DND-41 (cell line): ENCODE data around the gene PLEKHG5.

Source experiments
- ATAC-seq: fragments of 200-7000 bp; cut with Tn5 transposase; 3 replicates; pipeline ENCODE4 v1.9.1; 2021; ENCODE audit warnings: low read depth; ENCODE audit not compliant: insufficient read depth
- DNase-seq: peaks from one replicate; pipeline ENCODE4 v3.0.0-alpha.2; 2020
- H2AFZ ChIP-seq: 2 replicates; pipeline ENCODE4 v1.6.0; 2012; ENCODE audit warnings: low read depth, low read length
- H3K27ac ChIP-seq: 2 replicates; pipeline ENCODE4 v1.5.1; 2012; ENCODE audit warnings: low read length, inconsistent platforms
- H3K27me3 ChIP-seq: fragments of 200-600 bp; sonication (generic); 2 replicates; pipeline ENCODE4 v1.6.0; 2012; ENCODE audit warnings: low read length, mild to moderate bottlenecking, inconsistent platforms; ENCODE audit not compliant: insufficient read depth, poor library complexity
- H3K36me3 ChIP-seq: 2 replicates; pipeline ENCODE4 v1.5.1; 2012; ENCODE audit warnings: low read length, inconsistent platforms; ENCODE audit not compliant: insufficient read depth
- H3K4me1 ChIP-seq: 2 replicates; pipeline ENCODE4 v1.5.1; 2012; ENCODE audit warnings: mild to moderate bottlenecking, low read length; ENCODE audit not compliant: insufficient read depth
- H3K4me2 ChIP-seq: 2 replicates; pipeline ENCODE4 v1.6.0; 2012; ENCODE audit warnings: mild to moderate bottlenecking, moderate library complexity, low read length, inconsistent platforms; ENCODE audit not compliant: insufficient read depth
- H3K4me3 ChIP-seq, 2 experiments: fragments of 200-600 bp in 1 of 2; shearing (Covaris generic) in 1 of 2; 2 replicates each; pipeline ENCODE4 v1.5.1; 2012 to 2016; ENCODE audit warnings: inconsistent platforms in 2 of 2, low read length in 2 of 2, mild to moderate bottlenecking in 2 of 2, low read depth in 1 of 2, moderate library complexity in 1 of 2
- H3K79me2 ChIP-seq: 2 replicates; pipeline ENCODE4 v1.6.0; 2012; ENCODE audit warnings: low read length, inconsistent platforms; ENCODE audit not compliant: insufficient read depth
- H3K9ac ChIP-seq: 2 replicates; pipeline ENCODE4 v1.6.0; 2012; ENCODE audit warnings: low read depth, mild to moderate bottlenecking, inconsistent platforms, low read length, moderate library complexity
- H3K9me3 ChIP-seq: 2 replicates; pipeline ENCODE4 v1.5.1; 2012; ENCODE audit warnings: low read length, moderate library complexity, mild to moderate bottlenecking, inconsistent platforms; ENCODE audit not compliant: insufficient read depth, severe bottlenecking
- H4K20me1 ChIP-seq: 2 replicates; pipeline ENCODE4 v1.6.0; 2012; ENCODE audit warnings: low read length; ENCODE audit not compliant: insufficient read depth
- CTCF ChIP-seq: IDR thresholded peaks from 2 replicates; pipeline ENCODE4 v1.5.1; 2012; ENCODE audit warnings: borderline replicate concordance, low read length, moderate library complexity, mild to moderate bottlenecking; ENCODE audit not compliant: poor library complexity, severe bottlenecking; ENCODE audit errors: extremely low read depth
- EZH2 ChIP-seq: IDR thresholded peaks from 3 replicates; pipeline ENCODE4 v1.6.1; 2012; ENCODE audit warnings: borderline replicate concordance, low read depth, mild to moderate bottlenecking, moderate library complexity, low read length, inconsistent platforms; ENCODE audit not compliant: severe bottlenecking

Gene PLEKHG5

GRCh38 chr1:6450005-6450450 is 41.4 kb downstream of the PLEKHG5 start:
- H3K4me3 ChIP-seq: no peak overlapping the region
- ATAC-seq (0 out of 3 replicates have a peak, but pooled peaks have one; percentile 22), DNase-seq (no peak)
- H3K79me2 ChIP-seq: no peaks in the 10 kb centered on the region
- H3K36me3 ChIP-seq: no peaks in the 10 kb centered on the region
- no peaks in the 10 kb centered on the region for H3K4me1 ChIP-seq
- no peak for TF ChIP-seq CTCF
- TF ChIP-seq EZH2: no peak
- no peak overlapping the region for H2AFZ ChIP-seq
- H3K4me2 ChIP-seq: no peak overlapping the region
- no peaks in the 10 kb centered on the region for H4K20me1 ChIP-seq
- no peak overlapping the region for H3K9ac ChIP-seq
- H3K27me3 ChIP-seq: peaks cover 7% of the 10 kb centered on the region
- no peak overlapping the region for H3K27ac ChIP-seq
- no peaks in the 10 kb centered on the region for H3K9me3 ChIP-seq

GRCh38 chr1:6448749-6449631 is 42.5 kb downstream of the PLEKHG5 start:
- DNase-seq (no peak), ATAC-seq (no peak)
- Histone ChIP-seq H3K36me3 (no peaks in the 10 kb centered on the region), H3K9me3 (no peaks in the 10 kb centered on the region), H3K4me3 (no peak overlapping the region), H4K20me1 (no peaks in the 10 kb centered on the region), H3K27ac (no peak overlapping the region), H3K4me1 (no peaks in the 10 kb centered on the region), H3K79me2 (no peaks in the 10 kb centered on the region), H3K9ac (no peak overlapping the region), H3K27me3 (peaks cover 7% of the 10 kb centered on the region), H3K4me2 (no peak overlapping the region), H2AFZ (no peak overlapping the region)
- no peak for TF ChIP-seq CTCF
- no peak for TF ChIP-seq EZH2

- Histone ChIP-seq H3K9ac (no peak overlapping the region), H3K27me3 (peaks cover 7% of the 10 kb centered on the region), H3K36me3 (no peaks in the 10 kb centered on the region), H3K4me2 (no peak overlapping the region), H4K20me1 (no peaks in the 10 kb centered on the region), H3K4me3 (no peak overlapping the region), H3K4me1 (no peaks in the 10 kb centered on the region), H3K27ac (no peak overlapping the region), H3K9me3 (no peaks in the 10 kb centered on the region), H2AFZ (no peak overlapping the region), H3K79me2 (no peaks in the 10 kb centered on the region)
- DNase-seq (no peak), ATAC-seq (0 out of 3 replicates have a peak, but pooled peaks have one; percentile 16)
- TF ChIP-seq CTCF: no peak
- TF ChIP-seq EZH2: no peak
Measured at GRCh38 chr1:6447818-6448748, 43.4 kb downstream of the PLEKHG5 start.
